GM23338 (cell line): Measurements from ENCODE around the gene TLR6.

ENCODE experiments used
- CREB1 ChIP-seq: fragments of 250-450 bp; sonication (Bioruptor Pico); IDR thresholded peaks from 2 replicates; pipeline ENCODE4 v1.5.0; 2020; ENCODE audit warnings: low read depth, mild to moderate bottlenecking, moderate library complexity
- CTCF ChIP-seq, 2 experiments: fragments of 200-600 bp in 1 of 2; sonication (generic) in 1 of 2; conservative IDR thresholded peaks; 2 replicates each; pipeline versions ENCODE4 v1.5.1 to v1.6.1; 2016 to 2017; ENCODE audit warnings: antibody characterized with exemption in 2 of 2, low read depth in 2 of 2, mild to moderate bottlenecking in 2 of 2, moderate library complexity in 1 of 2
- EZH2 ChIP-seq: fragments of 200-600 bp; sonication (generic); IDR thresholded peaks from one replicate; pipeline ENCODE4 v1.8.0; 2017; ENCODE audit warnings: antibody characterized with exemption, mild to moderate bottlenecking, low read depth; ENCODE audit not compliant: unreplicated experiment
- EZH2phosphoT487 ChIP-seq: fragments of 200-600 bp; sonication (generic); IDR thresholded peaks from one replicate; pipeline ENCODE4 v1.8.1; 2018; ENCODE audit warnings: antibody characterized with exemption; ENCODE audit not compliant: unreplicated experiment
- JUNB ChIP-seq: IDR thresholded peaks from one replicate; pipeline ENCODE4 v1.6.1; 2016; ENCODE audit warnings: antibody characterized with exemption; ENCODE audit not compliant: unreplicated experiment
- NANOG ChIP-seq: IDR thresholded peaks from 2 replicates; pipeline ENCODE4 v1.6.1; 2016; ENCODE audit warnings: antibody characterized with exemption, borderline replicate concordance
- POLR2AphosphoS5 ChIP-seq: IDR thresholded peaks from 2 replicates; pipeline ENCODE4 v1.6.1; 2016; ENCODE audit warnings: antibody characterized with exemption, low read depth
- ZNF114 ChIP-seq: fragments of 250-450 bp; sonication (Bioruptor Pico); IDR thresholded peaks from 2 replicates; pipeline ENCODE4 v1.5.0; 2020; ENCODE audit warnings: mild to moderate bottlenecking, moderate library complexity
- TF ChIP-seq, protein P1 (sequence below): IDR thresholded peaks from 2 replicates; pipeline ENCODE4 v1.6.1; 2016; ENCODE audit warnings: antibody characterized with exemption
- TF ChIP-seq, protein P2 (sequence below): IDR thresholded peaks from one replicate; pipeline ENCODE4 v1.6.1; 2018; ENCODE audit warnings: antibody characterized with exemption; ENCODE audit not compliant: unreplicated experiment
- TF ChIP-seq, protein P3 (sequence below): fragments of 250-450 bp; sonication (Bioruptor Pico); IDR thresholded peaks from 2 replicates; pipeline ENCODE4 v1.5.0; 2020; ENCODE audit warnings: mild to moderate bottlenecking, moderate library complexity

DNA sequence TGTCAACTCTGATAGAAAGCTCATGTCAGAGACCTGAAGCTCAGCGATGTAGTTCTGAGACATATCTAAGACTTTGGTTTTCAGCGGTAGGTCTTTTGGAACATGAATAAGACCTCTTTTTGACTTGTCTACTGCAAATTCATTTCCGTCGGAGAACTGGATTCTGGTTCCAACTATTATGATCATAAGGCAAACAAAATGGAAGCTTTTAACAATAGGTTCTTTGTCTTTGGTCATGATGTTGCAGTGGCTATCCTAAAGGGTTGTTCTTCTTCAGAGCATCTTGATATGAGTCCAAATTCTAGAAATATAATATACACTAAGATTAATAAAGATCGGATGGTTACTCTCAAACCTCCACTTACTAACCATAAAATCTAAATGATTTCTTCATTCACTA, 27.4 kb downstream of the TLR6 start:
- TF ChIP-seq EZH2 (no peak), CTCF (conservative IDR thresholded peaks at IDR 0.05; ENCODE audit: low read depth in 2 of 2) (no peak), POLR2AphosphoS5 (no peak), CREB1 (CRISPR knock-in tag) (no peak), ZNF114 (no peak), EZH2phosphoT487 (no peak), JUNB (no peak), NANOG (no peak)
- TF ChIP-seq, protein P1, sequence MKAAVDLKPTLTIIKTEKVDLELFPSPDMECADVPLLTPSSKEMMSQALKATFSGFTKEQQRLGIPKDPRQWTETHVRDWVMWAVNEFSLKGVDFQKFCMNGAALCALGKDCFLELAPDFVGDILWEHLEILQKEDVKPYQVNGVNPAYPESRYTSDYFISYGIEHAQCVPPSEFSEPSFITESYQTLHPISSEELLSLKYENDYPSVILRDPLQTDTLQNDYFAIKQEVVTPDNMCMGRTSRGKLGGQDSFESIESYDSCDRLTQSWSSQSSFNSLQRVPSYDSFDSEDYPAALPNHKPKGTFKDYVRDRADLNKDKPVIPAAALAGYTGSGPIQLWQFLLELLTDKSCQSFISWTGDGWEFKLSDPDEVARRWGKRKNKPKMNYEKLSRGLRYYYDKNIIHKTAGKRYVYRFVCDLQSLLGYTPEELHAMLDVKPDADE = no peak
- TF ChIP-seq, protein P2, sequence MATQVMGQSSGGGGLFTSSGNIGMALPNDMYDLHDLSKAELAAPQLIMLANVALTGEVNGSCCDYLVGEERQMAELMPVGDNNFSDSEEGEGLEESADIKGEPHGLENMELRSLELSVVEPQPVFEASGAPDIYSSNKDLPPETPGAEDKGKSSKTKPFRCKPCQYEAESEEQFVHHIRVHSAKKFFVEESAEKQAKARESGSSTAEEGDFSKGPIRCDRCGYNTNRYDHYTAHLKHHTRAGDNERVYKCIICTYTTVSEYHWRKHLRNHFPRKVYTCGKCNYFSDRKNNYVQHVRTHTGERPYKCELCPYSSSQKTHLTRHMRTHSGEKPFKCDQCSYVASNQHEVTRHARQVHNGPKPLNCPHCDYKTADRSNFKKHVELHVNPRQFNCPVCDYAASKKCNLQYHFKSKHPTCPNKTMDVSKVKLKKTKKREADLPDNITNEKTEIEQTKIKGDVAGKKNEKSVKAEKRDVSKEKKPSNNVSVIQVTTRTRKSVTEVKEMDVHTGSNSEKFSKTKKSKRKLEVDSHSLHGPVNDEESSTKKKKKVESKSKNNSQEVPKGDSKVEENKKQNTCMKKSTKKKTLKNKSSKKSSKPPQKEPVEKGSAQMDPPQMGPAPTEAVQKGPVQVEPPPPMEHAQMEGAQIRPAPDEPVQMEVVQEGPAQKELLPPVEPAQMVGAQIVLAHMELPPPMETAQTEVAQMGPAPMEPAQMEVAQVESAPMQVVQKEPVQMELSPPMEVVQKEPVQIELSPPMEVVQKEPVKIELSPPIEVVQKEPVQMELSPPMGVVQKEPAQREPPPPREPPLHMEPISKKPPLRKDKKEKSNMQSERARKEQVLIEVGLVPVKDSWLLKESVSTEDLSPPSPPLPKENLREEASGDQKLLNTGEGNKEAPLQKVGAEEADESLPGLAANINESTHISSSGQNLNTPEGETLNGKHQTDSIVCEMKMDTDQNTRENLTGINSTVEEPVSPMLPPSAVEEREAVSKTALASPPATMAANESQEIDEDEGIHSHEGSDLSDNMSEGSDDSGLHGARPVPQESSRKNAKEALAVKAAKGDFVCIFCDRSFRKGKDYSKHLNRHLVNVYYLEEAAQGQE = no peak
- TF ChIP-seq, protein P3, sequence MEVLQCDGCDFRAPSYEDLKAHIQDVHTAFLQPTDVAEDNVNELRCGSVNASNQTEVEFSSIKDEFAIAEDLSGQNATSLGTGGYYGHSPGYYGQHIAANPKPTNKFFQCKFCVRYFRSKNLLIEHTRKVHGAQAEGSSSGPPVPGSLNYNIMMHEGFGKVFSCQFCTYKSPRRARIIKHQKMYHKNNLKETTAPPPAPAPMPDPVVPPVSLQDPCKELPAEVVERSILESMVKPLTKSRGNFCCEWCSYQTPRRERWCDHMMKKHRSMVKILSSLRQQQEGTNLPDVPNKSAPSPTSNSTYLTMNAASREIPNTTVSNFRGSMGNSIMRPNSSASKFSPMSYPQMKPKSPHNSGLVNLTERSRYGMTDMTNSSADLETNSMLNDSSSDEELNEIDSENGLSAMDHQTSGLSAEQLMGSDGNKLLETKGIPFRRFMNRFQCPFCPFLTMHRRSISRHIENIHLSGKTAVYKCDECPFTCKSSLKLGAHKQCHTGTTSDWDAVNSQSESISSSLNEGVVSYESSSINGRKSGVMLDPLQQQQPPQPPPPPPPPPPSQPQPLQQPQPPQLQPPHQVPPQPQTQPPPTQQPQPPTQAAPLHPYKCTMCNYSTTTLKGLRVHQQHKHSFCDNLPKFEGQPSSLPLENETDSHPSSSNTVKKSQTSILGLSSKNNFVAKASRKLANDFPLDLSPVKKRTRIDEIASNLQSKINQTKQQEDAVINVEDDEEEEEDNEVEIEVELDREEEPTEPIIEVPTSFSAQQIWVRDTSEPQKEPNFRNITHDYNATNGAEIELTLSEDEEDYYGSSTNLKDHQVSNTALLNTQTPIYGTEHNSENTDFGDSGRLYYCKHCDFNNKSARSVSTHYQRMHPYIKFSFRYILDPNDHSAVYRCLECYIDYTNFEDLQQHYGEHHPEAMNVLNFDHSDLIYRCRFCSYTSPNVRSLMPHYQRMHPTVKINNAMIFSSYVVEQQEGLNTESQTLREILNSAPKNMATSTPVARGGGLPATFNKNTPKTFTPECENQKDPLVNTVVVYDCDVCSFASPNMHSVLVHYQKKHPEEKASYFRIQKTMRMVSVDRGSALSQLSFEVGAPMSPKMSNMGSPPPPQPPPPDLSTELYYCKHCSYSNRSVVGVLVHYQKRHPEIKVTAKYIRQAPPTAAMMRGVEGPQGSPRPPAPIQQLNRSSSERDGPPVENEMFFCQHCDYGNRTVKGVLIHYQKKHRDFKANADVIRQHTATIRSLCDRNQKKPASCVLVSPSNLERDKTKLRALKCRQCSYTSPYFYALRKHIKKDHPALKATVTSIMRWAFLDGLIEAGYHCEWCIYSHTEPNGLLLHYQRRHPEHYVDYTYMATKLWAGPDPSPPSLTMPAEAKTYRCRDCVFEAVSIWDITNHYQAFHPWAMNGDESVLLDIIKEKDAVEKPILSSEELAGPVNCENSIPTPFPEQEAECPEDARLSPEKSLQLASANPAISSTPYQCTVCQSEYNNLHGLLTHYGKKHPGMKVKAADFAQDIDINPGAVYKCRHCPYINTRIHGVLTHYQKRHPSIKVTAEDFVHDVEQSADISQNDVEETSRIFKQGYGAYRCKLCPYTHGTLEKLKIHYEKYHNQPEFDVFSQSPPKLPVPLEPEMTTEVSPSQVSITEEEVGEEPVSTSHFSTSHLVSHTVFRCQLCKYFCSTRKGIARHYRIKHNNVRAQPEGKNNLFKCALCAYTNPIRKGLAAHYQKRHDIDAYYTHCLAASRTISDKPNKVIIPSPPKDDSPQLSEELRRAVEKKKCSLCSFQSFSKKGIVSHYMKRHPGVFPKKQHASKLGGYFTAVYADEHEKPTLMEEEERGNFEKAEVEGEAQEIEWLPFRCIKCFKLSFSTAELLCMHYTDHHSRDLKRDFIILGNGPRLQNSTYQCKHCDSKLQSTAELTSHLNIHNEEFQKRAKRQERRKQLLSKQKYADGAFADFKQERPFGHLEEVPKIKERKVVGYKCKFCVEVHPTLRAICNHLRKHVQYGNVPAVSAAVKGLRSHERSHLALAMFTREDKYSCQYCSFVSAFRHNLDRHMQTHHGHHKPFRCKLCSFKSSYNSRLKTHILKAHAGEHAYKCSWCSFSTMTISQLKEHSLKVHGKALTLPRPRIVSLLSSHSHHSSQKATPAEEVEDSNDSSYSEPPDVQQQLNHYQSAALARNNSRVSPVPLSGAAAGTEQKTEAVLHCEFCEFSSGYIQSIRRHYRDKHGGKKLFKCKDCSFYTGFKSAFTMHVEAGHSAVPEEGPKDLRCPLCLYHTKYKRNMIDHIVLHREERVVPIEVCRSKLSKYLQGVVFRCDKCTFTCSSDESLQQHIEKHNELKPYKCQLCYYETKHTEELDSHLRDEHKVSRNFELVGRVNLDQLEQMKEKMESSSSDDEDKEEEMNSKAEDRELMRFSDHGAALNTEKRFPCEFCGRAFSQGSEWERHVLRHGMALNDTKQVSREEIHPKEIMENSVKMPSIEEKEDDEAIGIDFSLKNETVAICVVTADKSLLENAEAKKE (CRISPR knock-in tag) = no peak
